SU-DHL-6 (cell line): ENCODE results near the gene FRZB.

ENCODE experiments used
- H2AFZ ChIP-seq: fragments of 200-600 bp; sonication (generic); 2 replicates; pipeline ENCODE4 v1.6.1; 2014; ENCODE audit warnings: low read depth, mild to moderate bottlenecking, moderate library complexity, mixed read lengths, antibody characterized with exemption, low read length; ENCODE audit not compliant: severe bottlenecking
- H3F3A ChIP-seq: fragments of 200-600 bp; shearing (Covaris generic); 2 replicates; pipeline ENCODE4 v1.6.0; 2016; ENCODE audit warnings: antibody characterized with exemption, mild to moderate bottlenecking; ENCODE audit not compliant: insufficient read depth
- H3K27ac ChIP-seq: fragments of 200-600 bp; sonication (generic); 2 replicates; pipeline ENCODE4 v1.5.1; 2016; ENCODE audit warnings: low read depth, mild to moderate bottlenecking, low read length, moderate library complexity, mixed read lengths
- H3K27me3 ChIP-seq: fragments of 200-600 bp; sonication (generic), shearing (Covaris generic); 2 replicates; pipeline ENCODE4 v1.6.0; 2014; ENCODE audit warnings: mild to moderate bottlenecking, low read length
- H3K36me3 ChIP-seq: fragments of 200-600 bp; sonication (generic); 2 replicates; pipeline ENCODE4 v1.6.1; 2014; ENCODE audit warnings: mild to moderate bottlenecking, low read length, mixed read lengths
- H3K4me2 ChIP-seq: fragments of 300-600, 200-600 bp; shearing (Covaris generic), sonication (generic); 2 replicates; pipeline ENCODE4 v1.6.0; 2014; ENCODE audit warnings: low read length, low read depth, mild to moderate bottlenecking; ENCODE audit not compliant: poor library complexity, severe bottlenecking
- H3K4me3 ChIP-seq: fragments of 200-600 bp; sonication (generic); 2 replicates; pipeline ENCODE4 v1.5.1; 2014; ENCODE audit warnings: antibody characterized with exemption, low read length, mild to moderate bottlenecking, mixed read lengths; ENCODE audit not compliant: insufficient read depth, poor library complexity, severe bottlenecking
- H3K79me2 ChIP-seq: fragments of 200-600 bp; sonication (generic); 2 replicates; pipeline ENCODE4 v1.6.1; 2014; ENCODE audit warnings: mild to moderate bottlenecking, low read length, moderate library complexity; ENCODE audit not compliant: insufficient read depth
- H3K9ac ChIP-seq: fragments of 200-600 bp; sonication (generic); 2 replicates; pipeline ENCODE4 v1.7.0; 2014; ENCODE audit warnings: mild to moderate bottlenecking, low read length
- H3K9me2 ChIP-seq: fragments of 200-600 bp; sonication (generic); replicated peaks from 2 replicates; pipeline ENCODE4 v1.6.1; 2014; ENCODE audit warnings: low read length; ENCODE audit not compliant: insufficient read depth
- H3K9me3 ChIP-seq: fragments of 200-600 bp; sonication (generic); 2 replicates; pipeline ENCODE4 v1.6.1; 2014; ENCODE audit warnings: low read length, mixed read lengths; ENCODE audit not compliant: insufficient read depth
- H4K20me1 ChIP-seq: fragments of 200-600 bp; sonication (generic); 2 replicates; pipeline ENCODE4 v1.6.1; 2014; ENCODE audit warnings: low read depth, mild to moderate bottlenecking, antibody characterized with exemption, low read length, moderate library complexity, mixed read lengths
- EZH2phosphoT487 ChIP-seq: fragments of 200-600 bp; sonication (generic), shearing (Covaris generic); conservative IDR thresholded peaks from 2 replicates; pipeline ENCODE4 v1.6.1; 2018; ENCODE audit warnings: mild to moderate bottlenecking, antibody characterized with exemption, low read length, moderate library complexity, mixed read lengths
- TF ChIP-seq, protein P1 (sequence below): fragments of 200-600 bp; sonication (generic); IDR thresholded peaks from one replicate; pipeline ENCODE4 v1.5.1; 2017; ENCODE audit warnings: antibody characterized with exemption, mild to moderate bottlenecking, low read length, moderate library complexity; ENCODE audit not compliant: insufficient read depth, poor library complexity, severe bottlenecking

Gene FRZB

DNA sequence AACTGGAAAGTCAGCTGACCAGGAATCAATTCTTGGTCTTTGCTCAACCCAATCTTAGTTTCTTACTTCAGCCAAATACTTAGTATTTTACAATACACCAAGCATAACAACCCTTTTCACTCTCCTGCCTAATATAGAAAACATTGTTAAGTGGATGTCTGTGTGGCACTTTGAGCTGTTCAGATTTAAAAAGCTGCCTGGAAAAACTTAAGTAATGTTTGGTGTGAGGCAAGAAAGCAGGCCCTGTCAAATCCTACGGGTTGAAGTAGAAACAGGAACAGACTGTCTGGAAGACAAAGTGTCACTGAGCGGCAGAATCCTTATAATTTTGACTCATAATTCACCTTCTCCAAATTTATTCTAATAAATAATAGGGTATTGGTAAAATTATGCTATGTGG is 37.1 kb upstream of the FRZB start:
- Histone ChIP-seq H3K27me3 (no peaks in the 10 kb centered on the region), H3K4me2 (no peak overlapping the region), H3K9me2 (no peaks in the 10 kb centered on the region), H3K79me2 (no peaks in the 10 kb centered on the region), H3K9me3 (no peaks in the 10 kb centered on the region), H2AFZ (peak overlapping the region; percentile 48), H4K20me1 (no peaks in the 10 kb centered on the region), H3F3A (no peaks in the 10 kb centered on the region), H3K36me3 (no peaks in the 10 kb centered on the region), H3K9ac (no peak overlapping the region), H3K27ac (no peak overlapping the region), H3K4me3 (no peak overlapping the region)
- no peak for TF ChIP-seq EZH2phosphoT487
- TF ChIP-seq, protein P1, sequence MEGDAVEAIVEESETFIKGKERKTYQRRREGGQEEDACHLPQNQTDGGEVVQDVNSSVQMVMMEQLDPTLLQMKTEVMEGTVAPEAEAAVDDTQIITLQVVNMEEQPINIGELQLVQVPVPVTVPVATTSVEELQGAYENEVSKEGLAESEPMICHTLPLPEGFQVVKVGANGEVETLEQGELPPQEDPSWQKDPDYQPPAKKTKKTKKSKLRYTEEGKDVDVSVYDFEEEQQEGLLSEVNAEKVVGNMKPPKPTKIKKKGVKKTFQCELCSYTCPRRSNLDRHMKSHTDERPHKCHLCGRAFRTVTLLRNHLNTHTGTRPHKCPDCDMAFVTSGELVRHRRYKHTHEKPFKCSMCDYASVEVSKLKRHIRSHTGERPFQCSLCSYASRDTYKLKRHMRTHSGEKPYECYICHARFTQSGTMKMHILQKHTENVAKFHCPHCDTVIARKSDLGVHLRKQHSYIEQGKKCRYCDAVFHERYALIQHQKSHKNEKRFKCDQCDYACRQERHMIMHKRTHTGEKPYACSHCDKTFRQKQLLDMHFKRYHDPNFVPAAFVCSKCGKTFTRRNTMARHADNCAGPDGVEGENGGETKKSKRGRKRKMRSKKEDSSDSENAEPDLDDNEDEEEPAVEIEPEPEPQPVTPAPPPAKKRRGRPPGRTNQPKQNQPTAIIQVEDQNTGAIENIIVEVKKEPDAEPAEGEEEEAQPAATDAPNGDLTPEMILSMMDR, result no peak

DNA sequence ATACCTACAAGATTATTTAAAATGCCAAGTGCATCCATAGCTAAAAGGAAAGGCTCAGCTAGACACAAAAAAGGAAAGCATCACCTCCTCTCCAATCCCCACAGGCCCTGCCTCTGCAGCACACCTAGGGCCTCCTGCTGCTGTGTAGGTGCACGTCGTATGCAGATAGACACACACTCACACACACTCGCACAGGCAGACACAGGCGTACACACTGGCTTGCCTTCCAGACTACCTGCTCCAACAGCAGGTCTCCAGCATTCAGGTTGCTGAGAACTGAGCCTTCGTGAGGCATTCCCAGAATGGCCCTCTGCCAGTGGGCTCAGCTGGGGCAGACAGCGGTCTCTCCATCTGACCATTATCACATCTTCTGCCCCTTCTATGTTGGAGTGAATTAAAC is 35.3 kb upstream of the FRZB start:
- no peaks in the 10 kb centered on the region for H3K9me3 ChIP-seq
- H3K79me2 ChIP-seq, result no peaks in the 10 kb centered on the region
- no peaks in the 10 kb centered on the region for H3F3A ChIP-seq
- H4K20me1 ChIP-seq, result no peaks in the 10 kb centered on the region
- H3K9me2 ChIP-seq, result no peaks in the 10 kb centered on the region
- TF ChIP-seq, protein P1, result no peak
- no peak for TF ChIP-seq EZH2phosphoT487
- no peak overlapping the region for H3K4me2 ChIP-seq
- no peak overlapping the region for H3K9ac ChIP-seq
- H2AFZ ChIP-seq, result no peak overlapping the region
- no peaks in the 10 kb centered on the region for H3K27me3 ChIP-seq
- H3K36me3 ChIP-seq, result no peaks in the 10 kb centered on the region
- H3K27ac ChIP-seq, result no peak overlapping the region
- no peak overlapping the region for H3K4me3 ChIP-seq

DNA sequence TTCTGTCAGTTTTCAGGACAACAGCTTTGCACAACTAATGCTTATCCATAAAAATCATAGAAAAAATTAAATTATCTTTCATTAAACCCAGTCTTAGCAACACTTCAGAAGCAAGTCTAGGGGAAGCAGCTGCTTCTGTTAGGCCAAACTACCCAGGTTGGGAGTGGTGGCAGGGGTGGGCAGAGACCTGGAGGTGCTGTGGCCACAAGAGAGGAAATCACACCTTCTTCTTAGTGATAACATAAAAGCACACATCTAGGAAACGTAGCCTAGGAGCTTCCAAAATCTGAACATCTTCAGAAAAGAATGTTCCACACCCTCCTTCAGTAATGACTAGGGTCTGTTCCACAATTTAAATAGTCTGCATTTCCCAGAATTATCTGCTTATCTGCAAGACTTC is 32.3 kb upstream of the FRZB start:
- Histone ChIP-seq H3K9me3 (no peaks in the 10 kb centered on the region), H2AFZ (no peak overlapping the region), H3K4me3 (no peak overlapping the region), H3K36me3 (no peaks in the 10 kb centered on the region), H3K79me2 (no peaks in the 10 kb centered on the region), H3F3A (no peaks in the 10 kb centered on the region), H3K27ac (no peak overlapping the region), H4K20me1 (no peaks in the 10 kb centered on the region), H3K9me2 (no peaks in the 10 kb centered on the region), H3K4me2 (no peak overlapping the region), H3K9ac (no peak overlapping the region), H3K27me3 (no peaks in the 10 kb centered on the region)
- TF ChIP-seq EZH2phosphoT487, result no peak
- TF ChIP-seq, protein P1, result no peak
